H1 (cell line): ENCODE data around the gene PNO1. TPM values are rescaled to one million over a fixed set of nuclear protein-coding genes. Genes with fewer than 3 reads are reported as not detected.
A peak's percentile ranks its signal among the peaks of the same experiment; 100 is the strongest.

Experiments used
- CTCF ChIA-PET: fragments of 300-600 bp; sonication (Branson Sonifier 250); formaldehyde crosslinking; loops from one replicate; lab custom pipeline; 2021; ENCODE audit not compliant: partially characterized antibody; lab: Charles Lee
- POLR2A ChIA-PET: fragments of 300-600 bp; sonication (Branson Sonifier 250); formaldehyde crosslinking; loops from one replicate; lab custom pipeline; 2021; ENCODE audit warnings: inconsistent platforms; ENCODE audit not compliant: partially characterized antibody; lab: Charles Lee
- DNase-seq, 2 experiments: peaks; one replicate each; pipeline versions ENCODE4 v3.0.0 to v3.0.0-alpha.2; 2010 to 2022; ENCODE audit warnings: low spot score in 2 of 2, low read depth in 1 of 2, mixed read lengths in 1 of 2
- FAIRE-seq: peaks from 2 replicates; lab custom pipeline; 2011; peaks lifted over from hg19 to GRCh38; lab: Jason Lieb, UNC
- H2AFZ ChIP-seq: 2 replicates; pipeline ENCODE4 v1.8.1; 2012; ENCODE audit warnings: low read length, inconsistent platforms
- H2AK5ac ChIP-seq: 2 replicates; pipeline ENCODE4 v1.6.1; 2013; ENCODE audit warnings: low read depth, low read length
- H2BK120ac ChIP-seq: replicated peaks from 2 replicates; pipeline ENCODE3; 2013; ENCODE audit warnings: low read depth, low read length, inconsistent platforms
- H2BK12ac ChIP-seq: 2 replicates; pipeline ENCODE4 v1.6.1; 2013; ENCODE audit warnings: low read depth, low read length
- H2BK15ac ChIP-seq: 2 replicates; pipeline ENCODE4 v1.6.1; 2013; ENCODE audit warnings: low read length
- H2BK20ac ChIP-seq: 2 replicates; pipeline ENCODE4 v1.6.1; 2013; ENCODE audit warnings: low read length
- H2BK5ac ChIP-seq: 2 replicates; pipeline ENCODE4 v1.6.1; 2013; ENCODE audit warnings: low read depth, low read length
- H3K14ac ChIP-seq: 2 replicates; pipeline ENCODE4 v1.6.1; 2013; ENCODE audit warnings: inconsistent platforms; ENCODE audit not compliant: insufficient read length
- H3K18ac ChIP-seq: 2 replicates; pipeline ENCODE4 v1.6.1; 2013; ENCODE audit warnings: low read length; ENCODE audit errors: extremely low read depth
- H3K23ac ChIP-seq: 2 replicates; pipeline ENCODE4 v1.6.1; 2013; ENCODE audit warnings: inconsistent platforms; ENCODE audit not compliant: insufficient read length
- H3K23me2 ChIP-seq: 2 replicates; pipeline ENCODE4 v1.6.1; 2013; ENCODE audit warnings: low read depth, low read length
- H3K27ac ChIP-seq: 2 replicates; pipeline ENCODE4 v1.6.1; 2011; ENCODE audit warnings: low read depth, low read length, inconsistent platforms
- H3K27me3 ChIP-seq, 4 experiments: replicated peaks in 1 of 4; 1 replicate in 1 of 4; 2 replicates in 3 of 4; pipeline versions ENCODE4 v1.6.1 to v1.8.1; 2011 to 2013; ENCODE audit warnings: low read length in 3 of 4, mild to moderate bottlenecking in 3 of 4, inconsistent platforms in 2 of 4, mixed read lengths in 2 of 4, moderate library complexity in 1 of 4; ENCODE audit not compliant: control insufficient read depth in 3 of 4, insufficient read depth in 3 of 4; ENCODE audit errors: extremely low read depth in 1 of 4
- H3K36me3 ChIP-seq, 4 experiments: 2 replicates each; pipeline versions ENCODE4 v1.6.1 to v1.8.1; 2011 to 2013; ENCODE audit warnings: mild to moderate bottlenecking in 4 of 4, low read length in 3 of 4, moderate library complexity in 2 of 4, control low read depth in 1 of 4, inconsistent platforms in 1 of 4; ENCODE audit not compliant: insufficient read depth in 4 of 4, control insufficient read depth in 2 of 4
- H3K4ac ChIP-seq: replicated peaks from 2 replicates; pipeline ENCODE3; 2013; ENCODE audit warnings: low read length, low read depth, mixed read lengths, inconsistent platforms; ENCODE audit not compliant: insufficient read length
- H3K4me1 ChIP-seq, 4 experiments: replicated peaks in 1 of 4; 1 replicate in 1 of 4; 2 replicates in 3 of 4; pipeline versions ENCODE4 v1.6.1 to v1.8.1; 2011 to 2013; ENCODE audit warnings: low read length in 3 of 4, inconsistent platforms in 2 of 4, mixed read lengths in 1 of 4; ENCODE audit not compliant: insufficient read depth in 4 of 4, control insufficient read depth in 3 of 4
- H3K4me2 ChIP-seq, 2 experiments: 2 replicates each; pipeline versions ENCODE4 v1.6.1 to v1.8.1; 2011 to 2013; ENCODE audit warnings: low read depth in 2 of 2, low read length in 2 of 2, control low read depth in 1 of 2, inconsistent platforms in 1 of 2, mild to moderate bottlenecking in 1 of 2; ENCODE audit not compliant: insufficient read depth in 1 of 2
- H3K4me3 ChIP-seq, 4 experiments: fragments of 200-600, 300-600 bp in 1 of 4; sonication (generic), shearing (Covaris generic), sonication (Bioruptor Twin) in 1 of 4; 2 replicates each; pipeline versions ENCODE4 v1.5.1 to v1.8.1; 2011 to 2016; ENCODE audit warnings: low read length in 4 of 4, low read depth in 3 of 4, control low read depth in 2 of 4, inconsistent platforms in 2 of 4, mild to moderate bottlenecking in 2 of 4, mixed read lengths in 1 of 4, moderate library complexity in 1 of 4; ENCODE audit not compliant: insufficient read depth in 2 of 4; ENCODE audit errors: extremely low read depth in 1 of 4
- H3K56ac ChIP-seq: replicated peaks from 2 replicates; pipeline ENCODE3; 2013; ENCODE audit warnings: low read depth, mild to moderate bottlenecking, mixed read lengths, low read length, inconsistent platforms; ENCODE audit not compliant: insufficient read length
- H3K79me1 ChIP-seq: 2 replicates; pipeline ENCODE4 v1.6.1; 2013; ENCODE audit warnings: low read depth, low read length, control low read depth
- H3K79me2 ChIP-seq, 2 experiments: 2 replicates each; pipeline versions ENCODE4 v1.6.1 to v1.8.1; 2012 to 2013; ENCODE audit warnings: low read length in 2 of 2, mild to moderate bottlenecking in 2 of 2, inconsistent platforms in 1 of 2; ENCODE audit not compliant: insufficient read depth in 2 of 2, control insufficient read depth in 1 of 2
- H3K9ac ChIP-seq, 4 experiments: replicated peaks in 1 of 4; 1 replicate in 1 of 4; 2 replicates in 3 of 4; pipeline versions ENCODE4 v1.6.1 to v1.8.1; 2011 to 2013; ENCODE audit warnings: low read depth in 3 of 4, low read length in 3 of 4, control low read depth in 2 of 4, mild to moderate bottlenecking in 2 of 4, moderate library complexity in 2 of 4, inconsistent platforms in 1 of 4; ENCODE audit errors: extremely low read depth in 1 of 4
- H3K9me3 ChIP-seq, 2 experiments: 2 replicates each; pipeline versions ENCODE4 v1.6.1 to v1.8.1; 2012 to 2013; ENCODE audit warnings: mild to moderate bottlenecking in 2 of 2, moderate library complexity in 2 of 2, control low read depth in 1 of 2, inconsistent platforms in 1 of 2, low read depth in 1 of 2, low read length in 1 of 2, mixed read lengths in 1 of 2; ENCODE audit not compliant: insufficient read depth in 2 of 2
- H4K20me1 ChIP-seq, 2 experiments: replicated peaks in 1 of 2; 2 replicates each; pipeline versions ENCODE3 to v1.8.1; 2011 to 2013; ENCODE audit warnings: inconsistent platforms in 2 of 2, low read length in 2 of 2, mild to moderate bottlenecking in 1 of 2; ENCODE audit not compliant: insufficient read depth in 2 of 2, control insufficient read depth in 1 of 2
- H4K5ac ChIP-seq: 2 replicates; pipeline ENCODE4 v1.6.1; 2013; ENCODE audit warnings: low read length, low read depth, mixed read lengths, inconsistent platforms; ENCODE audit not compliant: insufficient read length
- H4K8ac ChIP-seq: 2 replicates; pipeline ENCODE4 v1.8.0; 2013; ENCODE audit warnings: mild to moderate bottlenecking, moderate library complexity, low read length, inconsistent platforms; ENCODE audit not compliant: insufficient read depth; ENCODE audit errors: extremely low read depth
- H4K91ac ChIP-seq: replicated peaks from 2 replicates; pipeline ENCODE3; 2013; ENCODE audit warnings: low read length, mixed read lengths, inconsistent platforms; ENCODE audit not compliant: insufficient read length
- NRF1 ChIP-seq: IDR thresholded peaks from 2 replicates; pipeline ENCODE4 v1.6.1; 2011; ENCODE audit warnings: mild to moderate bottlenecking, low read depth, low read length, improper control_type of control experiment
- POU5F1 ChIP-seq: IDR thresholded peaks from 2 replicates; pipeline ENCODE4 v1.6.1; 2011; ENCODE audit warnings: low read depth, mild to moderate bottlenecking, low read length, moderate library complexity
- ZNF274 ChIP-seq: IDR thresholded peaks from 2 replicates; pipeline ENCODE4 v1.7.0; 2012; ENCODE audit warnings: low read length, borderline replicate concordance; ENCODE audit errors: extremely low read depth
- WGBS, 2 experiments: shearing (Covaris generic) in 1 of 2; methylation state at CpG; one replicate each; pipeline versions ENCODE4 v1.1.6 to v1.1.7; 2013 to 2015; ENCODE audit warnings: low lambda C conversion rate in 2 of 2, mixed read lengths in 2 of 2, inconsistent platforms in 1 of 2, low coverage in 1 of 2, missing lambda C conversion rate in 1 of 2; ENCODE audit not compliant: insufficient replicate concordance in 2 of 2, insufficient coverage in 1 of 2, insufficient read length in 1 of 2; ENCODE audit errors: extremely low coverage in 1 of 2, missing lambda C conversion rate in 1 of 2; 5-methylcytosine and 5-hydroxymethylcytosine counted together
- polyA plus RNA-seq, 7 experiments: library from polyadenylated mRNA; depleted of rRNA in 3 of 7; stranded (reverse) in 5 of 7; unstranded in 2 of 7; fragments of >200 nt in 5 of 7; fragments of 200-250 nt in 2 of 7; gene quantifications; 1 replicate in 5 of 7; 2 replicates in 1 of 7; 4 replicates in 1 of 7; pipeline versions ENCODE4 v1.2.1 to v1.2.3, GENCODE V29; 2011 to 2013; ENCODE audit warnings: missing spikeins in 2 of 7, mixed read lengths in 2 of 7
- total RNA-seq: library from RNA; stranded (reverse); fragmentation: NEBNext Ultra II Directional; extraction: Animal tissue kit (Norgen Biotek cat#: 25700); gene quantifications from 2 replicates; pipeline ENCODE4 v1.2.1, GENCODE V29; 2021

PNO1 gene
- total and polyA plus RNA-seq, 2 of the 8 experiments (the other 6 are each of a cell fraction or from before 2014, with no cell fraction given) = 18.6 to 33.2 TPM

DNA sequence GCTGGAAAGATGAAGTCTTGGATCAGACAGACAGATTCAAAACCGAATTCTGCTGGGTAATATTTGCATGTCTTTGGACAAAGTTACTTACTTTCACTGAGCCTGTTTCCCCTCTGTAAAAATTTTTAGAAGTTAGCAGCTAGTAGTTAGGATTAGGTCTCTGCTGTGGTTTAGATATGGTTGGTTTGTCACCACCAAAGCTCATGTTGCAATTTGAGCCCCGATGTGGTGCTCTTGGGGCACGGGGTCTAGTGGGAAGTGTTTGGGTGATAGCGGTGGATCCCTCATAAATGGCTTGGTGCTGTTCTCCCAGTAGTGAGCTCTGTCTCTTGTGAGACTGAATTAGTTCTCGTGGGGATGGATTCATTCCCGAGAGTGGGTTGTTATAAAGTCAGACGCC lies 38.9 kb upstream of the PNO1 start:
- no peak overlapping the region for H3K18ac ChIP-seq
- no peak overlapping the region for H3K4me3 ChIP-seq
- no peak overlapping the region for H2BK15ac ChIP-seq
- H4K91ac ChIP-seq = no peak overlapping the region
- H3K4me1 ChIP-seq = no peaks in the 10 kb centered on the region; a peak in 1 of 7 replicates
- H3K9ac ChIP-seq = no peak overlapping the region
- no peak overlapping the region for H3K27ac ChIP-seq
- CTCF ChIA-PET = interaction anchor here (0.6 to 1.3 kb wide), 2 partner anchors 165 to 187 kb away, joined by 3 to 4 read pairs; no protein-coding TSS in a partner anchor
- no peaks in the 10 kb centered on the region for H3K36me3 ChIP-seq
- H3K9me3 ChIP-seq = no peaks in the 10 kb centered on the region
- H2AK5ac ChIP-seq = no peak overlapping the region
- H4K5ac ChIP-seq = no peak overlapping the region
- no peak overlapping the region for H3K4ac ChIP-seq
- no peak overlapping the region for H4K8ac ChIP-seq
- POLR2A ChIA-PET = no interaction called here
- no peaks in the 10 kb centered on the region for H3K27me3 ChIP-seq
- 94% methylated on average over 7 of the region's 7 CpGs; no CpG with 5 or more reads in 1 of the 2 experiments for WGBS, 2 experiments
- no peaks in the 10 kb centered on the region for H4K20me1 ChIP-seq
- FAIRE-seq = no peak
- H2BK120ac ChIP-seq = no peak overlapping the region
- H2BK5ac ChIP-seq = no peak overlapping the region
- no peak overlapping the region for H3K23ac ChIP-seq
- no peak overlapping the region for H3K14ac ChIP-seq
- H3K79me2 ChIP-seq = no peaks in the 10 kb centered on the region
- no peak overlapping the region for H2BK20ac ChIP-seq
- H3K56ac ChIP-seq = no peak overlapping the region
- no peaks in the 10 kb centered on the region for H3K79me1 ChIP-seq
- peak overlapping the region; percentile 33; the same call in 1 of the 2 replicates for H2AFZ ChIP-seq
- H3K4me2 ChIP-seq = no peak overlapping the region
- no peaks in the 10 kb centered on the region for H3K23me2 ChIP-seq
- TF ChIP-seq ZNF274 = no peak
- TF ChIP-seq POU5F1 = no peak
- no peak for TF ChIP-seq NRF1
- no peak overlapping the region for H2BK12ac ChIP-seq
- DNase-seq = no peak
